GM18873 (cell line): Measurements from ENCODE around the gene ANXA3.
"Not testable (repeated sequence)": the region's sequence is repeated elsewhere in the genome, so short reads cannot be mapped to it uniquely, and the experiment has no call there.

Experiments used
- ATAC-seq: cut with Tn5 transposase; IDR thresholded peaks from one replicate; pipeline ENCODE4 v1.9.1; 2021; ENCODE audit warnings: mild to moderate bottlenecking, moderate library complexity, moderate number of reproducible peaks; ENCODE audit not compliant: unreplicated experiment, low FRiP score

ANXA3 gene

GRCh38 chr4:78569306-78569821 lies 17.8 kb downstream of the ANXA3 start:
- ATAC-seq, result no peak

DNA sequence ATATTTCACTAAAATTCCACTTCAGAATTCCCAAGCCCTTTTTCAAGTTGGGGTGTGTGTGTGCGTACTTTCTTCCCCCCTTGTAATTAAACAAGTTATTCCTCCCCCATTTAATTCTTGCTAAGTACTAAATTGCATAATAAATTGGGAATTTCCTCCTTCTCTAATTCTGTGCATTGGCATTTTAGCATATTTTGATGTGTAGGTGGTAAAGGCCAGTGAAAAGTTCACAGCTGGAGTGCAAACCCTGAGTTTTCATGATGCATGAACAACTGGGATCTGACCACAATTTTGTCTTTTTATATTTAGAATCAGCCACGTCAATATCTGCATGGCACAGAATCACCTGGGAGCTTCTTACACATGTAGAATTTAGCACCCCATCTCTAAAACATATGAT lies 18.5 kb downstream of the ANXA3 start:
- ATAC-seq, result no peak

- ATAC-seq, result no peak
Measured at GRCh38 chr4:78571804-78572203, 20.2 kb downstream of the ANXA3 start.

DNA sequence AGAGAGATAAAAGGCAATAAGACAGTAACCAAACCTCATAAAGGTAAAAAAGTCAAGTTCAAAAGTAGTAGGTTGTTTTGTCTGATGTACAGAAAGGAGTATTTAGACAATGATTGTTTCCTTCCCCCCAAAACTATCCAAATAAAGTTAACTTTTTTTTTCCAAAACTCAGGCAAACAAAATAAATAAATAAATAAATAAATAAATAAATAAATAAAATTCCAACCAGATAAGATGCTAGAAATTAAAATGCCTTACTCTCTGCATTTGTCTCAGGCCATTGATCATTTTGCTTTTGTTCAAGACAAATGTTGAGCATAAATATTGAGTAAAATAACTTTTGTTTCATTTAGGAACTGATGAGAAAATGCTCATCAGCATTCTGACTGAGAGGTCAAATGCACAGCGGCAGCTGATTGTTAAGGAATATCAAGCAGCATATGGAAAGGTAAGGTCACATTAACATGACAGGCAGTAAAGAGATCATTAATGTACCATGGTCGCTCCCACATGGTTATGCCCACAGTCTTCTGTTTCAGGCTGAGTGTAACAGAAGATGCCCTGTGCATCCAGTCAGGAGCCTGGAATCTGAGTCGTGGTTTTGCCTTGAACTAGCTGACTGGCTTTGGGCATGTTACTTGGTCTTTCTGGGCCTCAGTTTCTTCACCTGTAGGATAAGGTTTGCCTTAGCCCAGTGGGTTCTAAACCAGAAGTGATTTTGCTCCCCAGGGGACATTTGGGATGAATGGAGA lies 27.3 kb downstream of the ANXA3 start:
- no peak for ATAC-seq

DNA sequence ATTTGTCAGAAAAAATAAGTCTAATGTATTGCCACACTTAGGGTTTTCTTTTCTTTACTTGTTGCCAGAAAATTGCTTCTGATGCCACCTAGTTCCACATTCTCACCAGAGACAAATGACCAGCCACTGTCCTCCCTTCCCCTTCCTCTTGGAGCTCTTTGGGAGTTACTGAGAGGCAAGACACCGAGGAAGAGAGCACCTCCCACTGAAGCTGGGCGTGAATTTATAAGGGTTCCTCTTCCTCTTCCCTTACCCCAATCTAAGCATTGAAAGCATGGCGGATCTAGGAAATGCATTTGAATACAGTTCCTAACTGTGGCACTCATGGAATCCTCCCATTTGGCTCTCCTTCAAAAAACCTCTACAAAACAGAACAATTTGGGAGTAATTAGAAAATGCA lies 30.0 kb downstream of the ANXA3 start:
- ATAC-seq, result no peak

DNA sequence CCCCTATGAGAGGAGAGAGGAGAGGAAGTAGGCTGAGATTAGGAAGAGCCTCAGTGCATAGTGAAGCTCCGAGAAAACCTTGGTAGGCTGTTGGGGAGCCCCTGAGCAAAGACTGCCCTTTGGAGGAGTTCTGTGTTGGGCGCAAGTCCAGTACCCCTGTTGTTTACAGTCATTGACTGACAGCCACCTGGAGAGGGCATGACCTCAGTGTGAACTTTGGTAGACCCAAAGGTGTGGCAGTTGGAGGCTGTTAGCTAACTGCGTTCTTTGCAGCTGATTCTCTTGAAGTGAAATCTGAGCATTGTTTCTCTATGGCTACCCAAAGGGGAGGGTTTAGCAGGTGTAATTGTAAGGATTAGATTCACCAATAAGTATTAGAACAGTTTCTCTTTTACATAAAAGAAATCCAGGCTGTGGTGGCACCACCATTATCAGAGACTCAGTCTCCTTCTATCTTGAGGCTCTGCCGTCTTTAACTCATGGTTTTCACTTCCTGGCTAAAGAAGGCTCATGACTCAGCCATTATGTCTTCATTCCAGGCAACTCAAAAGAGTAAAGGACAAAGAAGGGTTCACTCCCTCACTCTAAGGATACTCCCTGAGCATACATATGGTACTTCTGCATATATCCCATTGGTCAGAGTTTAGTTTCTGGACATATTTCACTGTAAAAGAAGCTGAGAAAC lies 33.4 kb downstream of the ANXA3 start:
- no peak for ATAC-seq

DNA sequence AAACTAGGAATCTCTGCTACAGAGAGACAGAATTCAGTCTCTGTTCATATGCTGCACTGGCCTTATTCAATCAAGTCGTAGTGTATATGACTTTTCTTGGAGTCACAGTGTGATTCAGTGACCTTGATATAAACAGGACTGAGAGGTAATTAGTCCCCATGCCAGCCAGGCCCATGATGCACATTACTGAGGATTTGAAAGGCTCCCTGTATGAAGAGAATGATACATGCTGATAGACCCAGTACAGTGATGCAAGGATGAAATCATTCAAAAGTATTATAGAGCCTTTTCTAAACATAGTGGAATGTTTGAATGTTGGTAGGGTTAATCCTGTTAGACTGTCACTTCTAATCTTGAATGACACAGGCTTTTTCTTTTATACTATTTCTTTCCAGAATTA lies 34.1 kb downstream of the ANXA3 start:
- no peak for ATAC-seq

- no peak for ATAC-seq
Measured at GRCh38 chr4:78588894-78589545, 37.5 kb downstream of the ANXA3 start.

DNA sequence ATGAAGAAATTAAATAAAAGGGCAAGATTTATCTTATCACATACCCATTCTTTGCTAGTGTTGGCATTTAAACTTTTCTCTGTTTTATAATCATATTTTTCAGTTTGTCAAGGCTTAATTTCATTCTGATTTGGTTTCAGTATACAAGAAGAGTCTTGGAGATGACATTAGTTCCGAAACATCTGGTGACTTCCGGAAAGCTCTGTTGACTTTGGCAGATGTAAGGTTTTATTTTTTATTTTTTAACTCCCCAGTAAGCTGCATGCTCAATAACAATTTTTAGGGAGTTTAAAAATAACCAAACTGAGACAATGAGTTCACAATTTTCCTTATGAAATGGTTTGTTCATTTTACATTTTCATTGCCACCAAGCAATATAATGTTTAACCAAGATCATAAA lies 39.8 kb downstream of the ANXA3 start:
- ATAC-seq, result no peak

- peak; percentile 56 for ATAC-seq
Measured at GRCh38 chr4:78592088-78592783, 40.7 kb downstream of the ANXA3 start.

GRCh38 chr4:78596111-78596742 lies 44.7 kb downstream of the ANXA3 start:
- no peak for ATAC-seq

GRCh38 chr4:78598431-78598830 lies 46.9 kb downstream of the ANXA3 start:
- not testable (repeated sequence) for ATAC-seq

GRCh38 chr4:78599147-78599546 lies 47.6 kb downstream of the ANXA3 start:
- ATAC-seq, result no peak

- no peak for ATAC-seq
Measured at GRCh38 chr4:78599931-78600375, 48.4 kb downstream of the ANXA3 start.

DNA sequence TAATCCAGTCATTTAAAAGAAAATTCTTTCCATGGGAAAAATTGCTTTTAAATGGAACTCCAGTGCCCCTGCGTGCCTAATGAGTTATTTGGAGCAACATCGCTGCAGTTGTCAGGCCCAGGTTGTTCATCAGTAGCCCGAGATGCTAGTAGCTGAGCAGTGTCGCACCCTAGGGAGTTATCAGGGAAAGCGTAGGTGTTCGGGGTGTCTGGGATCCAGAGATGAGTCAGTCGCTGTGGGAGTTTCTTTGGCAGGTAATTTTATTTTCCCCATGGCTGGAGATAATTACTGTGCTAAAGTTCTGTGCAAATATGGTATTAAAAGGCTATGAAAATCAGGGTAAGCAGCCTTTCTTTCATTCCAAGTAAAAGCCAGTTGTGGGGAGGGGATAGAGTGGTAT lies 49.4 kb downstream of the ANXA3 start:
- peak; percentile 63 for ATAC-seq

DNA sequence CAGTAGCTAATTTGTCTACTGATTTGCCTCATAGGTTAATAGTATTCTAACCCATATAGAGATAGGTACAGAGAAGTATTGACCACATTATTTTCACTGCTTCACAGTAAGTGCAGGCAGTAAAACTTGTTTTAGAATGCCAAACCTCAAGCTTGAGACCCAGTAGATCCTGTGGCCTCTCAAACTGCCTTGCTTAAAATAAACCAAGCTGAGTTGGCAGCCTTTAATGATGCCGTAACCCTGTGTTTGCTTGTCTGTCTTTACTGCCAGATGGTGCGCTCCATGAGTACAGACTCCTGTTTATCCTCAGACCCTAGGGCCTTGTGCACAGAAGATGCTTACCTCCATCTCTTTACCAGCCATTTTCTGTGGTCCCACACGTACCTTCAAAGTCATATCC lies 50.8 kb downstream of the ANXA3 start:
- no peak for ATAC-seq

DNA sequence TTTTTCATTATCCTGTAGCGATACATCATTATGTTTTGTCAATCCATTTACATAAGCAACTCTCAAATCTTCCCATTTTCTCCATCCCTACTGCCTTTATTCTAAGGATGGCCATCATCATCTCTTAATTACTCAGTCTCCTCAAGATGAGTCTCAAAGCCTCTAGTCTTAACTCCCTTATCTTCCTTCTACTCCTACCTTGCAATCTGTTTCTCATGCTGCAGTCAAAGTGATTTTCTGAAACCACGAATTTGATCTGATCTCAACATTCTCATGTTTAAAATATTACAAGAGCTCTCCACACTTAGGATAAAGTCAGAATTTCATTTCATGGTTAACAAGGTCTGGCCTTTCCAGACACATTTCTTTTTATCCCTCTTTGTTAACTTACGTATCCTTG lies 51.8 kb downstream of the ANXA3 start:
- no peak for ATAC-seq

- ATAC-seq, result no peak
Measured at GRCh38 chr4:78604988-78605387, 53.4 kb downstream of the ANXA3 start.

DNA sequence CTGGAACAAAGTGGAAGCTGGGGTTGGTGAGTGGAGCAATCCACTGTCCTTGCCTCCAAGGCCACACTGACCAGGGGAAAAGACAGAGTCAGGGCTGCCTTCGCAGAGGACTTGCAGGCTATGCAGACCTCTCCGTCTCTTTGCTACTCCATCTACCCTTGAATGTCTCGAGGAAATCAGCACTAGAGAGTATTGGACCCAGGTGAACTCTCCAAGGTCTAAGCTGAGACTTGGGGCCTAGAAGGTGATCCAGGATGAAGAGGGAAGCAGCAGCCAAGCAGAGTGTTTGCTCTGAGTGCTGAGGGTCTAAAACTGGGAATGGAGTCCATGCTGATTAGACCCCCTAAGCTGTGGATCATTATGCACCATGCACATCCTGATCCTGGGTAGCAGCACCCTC lies 54.5 kb downstream of the ANXA3 start:
- ATAC-seq, result no peak

GRCh38 chr4:78606530-78607095 lies 55.0 kb downstream of the ANXA3 start:
- no peak for ATAC-seq
